GOT3 (cell line): ENCODE data around the gene C3AR1.
A peak's percentile ranks its signal among the peaks of the same experiment; 100 is the strongest.
"Not testable (repeated sequence)": the region's sequence is repeated elsewhere in the genome, so short reads cannot be mapped to it uniquely, and the experiment has no call there.

Experiments used
- DNase-seq: peaks from one replicate; lab custom pipeline; 2025; ENCODE audit warnings: mixed read lengths; lab: John Stamatoyannopoulos, UW

C3AR1 gene

DNA sequence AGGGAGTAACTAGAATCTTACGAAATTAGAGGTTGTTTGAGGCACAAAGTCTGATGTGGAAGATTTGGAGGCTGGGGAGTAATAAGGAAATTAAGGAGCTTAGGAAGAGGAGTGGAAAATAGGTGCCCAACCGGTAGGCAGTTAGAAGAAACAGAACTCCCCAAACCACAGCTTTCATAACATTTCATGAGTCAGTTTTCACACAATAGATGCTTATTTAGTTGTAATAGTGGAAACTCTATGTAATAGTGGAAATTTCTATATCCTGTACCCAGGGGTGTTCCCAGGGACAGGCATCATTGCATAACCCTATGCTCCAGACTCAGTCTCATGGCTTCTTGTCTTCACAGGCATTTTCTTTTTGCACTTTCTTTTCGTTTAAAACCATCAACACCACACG is 8.3 kb downstream of the C3AR1 start:
- DNase-seq, result no peak

DNA sequence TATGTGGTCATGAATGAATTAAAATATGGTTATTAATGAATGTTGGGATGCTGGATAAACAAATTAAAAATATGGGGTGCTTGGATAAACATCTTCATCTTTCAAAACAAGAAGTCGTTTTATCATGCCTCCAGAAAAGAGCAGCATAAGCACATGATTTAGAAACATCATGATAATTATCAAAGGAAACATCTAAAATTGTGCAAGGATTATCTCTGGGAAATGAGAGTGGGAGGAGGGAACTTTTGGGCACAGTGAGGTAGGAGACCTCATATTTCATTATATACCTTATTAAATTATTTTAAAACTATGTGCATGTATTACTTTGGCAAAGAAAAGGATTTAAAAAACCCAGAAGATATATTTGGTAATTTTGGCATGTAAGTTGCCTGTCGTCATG is 8.9 kb downstream of the C3AR1 start:
- DNase-seq, result no peak

DNA sequence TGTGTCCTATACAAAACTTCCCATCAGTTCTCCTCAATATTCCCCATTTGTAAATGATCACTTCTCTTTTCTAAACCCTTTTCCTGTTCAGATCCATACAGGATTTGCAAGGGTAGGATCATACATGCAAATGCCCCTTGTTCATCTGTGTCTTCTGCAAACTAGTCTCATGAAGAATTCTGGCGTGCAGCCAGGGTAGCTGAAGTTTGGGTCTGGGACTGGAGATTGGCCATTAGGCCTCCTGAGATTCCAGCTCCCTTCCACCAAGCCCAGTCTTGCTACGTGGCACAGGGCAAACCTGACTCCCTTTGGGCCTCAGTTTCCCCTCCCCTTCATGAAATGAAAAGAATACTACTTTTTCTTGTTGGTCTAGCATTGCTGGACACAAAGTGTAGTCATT is 11.3 kb downstream of the C3AR1 start:
- no peak for DNase-seq

DNA sequence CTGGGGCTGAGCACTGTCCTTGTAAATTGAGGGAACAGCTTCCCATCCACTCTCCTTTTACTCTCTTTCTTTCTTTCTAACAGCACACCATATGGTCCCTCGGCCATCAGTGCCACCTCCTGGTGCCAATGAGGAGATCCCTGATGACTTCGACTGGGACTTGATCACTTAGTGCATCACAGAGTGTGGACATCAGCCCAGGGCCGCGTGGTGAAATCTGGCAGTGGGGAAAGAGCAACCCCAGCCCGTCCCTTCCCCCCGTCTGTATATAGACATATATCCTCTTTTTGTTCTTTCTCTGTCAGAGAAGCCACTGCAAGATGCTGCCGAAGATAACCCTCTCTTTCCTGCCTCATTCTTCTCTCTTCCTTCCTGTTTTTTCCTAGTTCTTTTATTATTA is 13.5 kb downstream of the C3AR1 start:
- no peak for DNase-seq

DNA sequence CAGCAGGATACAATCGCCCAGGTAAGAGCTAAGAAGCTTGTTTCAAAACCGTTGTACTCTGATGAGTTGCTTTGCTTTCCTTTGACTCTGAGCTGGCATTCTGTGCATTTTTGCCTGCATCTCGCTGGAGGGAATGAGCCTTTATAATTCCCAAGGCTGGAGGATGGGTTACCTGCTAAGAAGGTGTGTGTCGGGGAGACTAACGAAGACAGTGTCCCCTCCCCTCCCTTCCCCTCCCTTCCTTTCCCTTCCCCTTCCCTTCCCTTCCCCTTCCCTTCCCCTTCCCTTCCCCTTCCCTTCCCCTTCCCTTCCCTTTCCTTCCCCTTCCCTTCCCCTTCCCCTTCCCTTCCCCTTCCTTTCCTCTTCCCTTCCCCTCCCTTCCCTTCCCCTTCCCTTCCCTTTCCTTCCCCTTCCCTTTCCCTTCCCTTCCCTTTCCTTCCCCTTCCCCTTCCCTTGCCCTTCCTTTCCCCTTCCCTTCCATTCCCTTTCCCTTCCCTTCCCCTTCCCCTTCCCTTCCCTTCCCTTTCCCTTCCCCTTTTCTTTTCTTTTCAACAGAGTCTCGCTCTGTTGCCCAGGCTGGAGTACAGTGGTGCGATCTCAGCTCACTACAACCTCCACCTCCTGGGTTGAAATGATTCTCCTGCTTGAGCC is 15.4 kb downstream of the C3AR1 start:
- no peak for DNase-seq

DNA sequence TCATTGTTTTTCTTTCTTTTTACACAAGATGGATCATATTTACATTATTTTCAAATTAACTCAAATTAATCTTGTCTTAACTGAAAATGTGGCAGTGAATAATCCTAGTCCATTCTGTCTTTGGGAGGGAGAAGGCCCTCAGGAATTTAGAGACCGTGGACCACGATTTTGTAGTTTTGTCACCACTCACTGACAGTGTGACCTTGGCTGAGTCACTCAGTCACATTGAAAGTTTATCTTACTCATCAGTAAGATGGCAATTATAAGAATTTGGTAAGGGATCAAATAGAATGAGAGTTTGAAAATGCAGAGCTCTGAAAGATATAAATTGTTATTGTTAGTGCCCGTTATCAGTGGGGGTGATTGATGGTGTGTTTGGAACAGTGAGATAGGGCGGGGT is 17.3 kb downstream of the C3AR1 start:
- DNase-seq, result no peak

DNA sequence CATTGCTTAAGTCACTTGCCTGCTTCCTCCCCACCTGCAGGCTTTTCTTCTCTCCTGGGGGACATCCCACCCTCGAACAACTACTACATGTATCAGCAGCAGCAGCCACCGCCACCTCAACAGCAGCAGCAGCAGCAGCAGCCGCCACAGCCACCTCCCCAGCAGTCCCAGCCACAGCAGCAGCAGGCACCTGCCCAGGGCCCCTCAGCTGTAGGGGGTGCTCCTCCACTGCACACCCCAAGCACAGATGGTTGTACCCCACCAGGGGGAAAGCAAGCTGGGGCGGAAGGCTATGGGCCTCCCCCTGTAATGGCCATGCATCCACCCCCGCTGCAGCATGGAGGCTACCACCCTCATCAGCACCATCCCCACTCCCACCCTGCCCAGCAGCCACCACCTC is 18.3 kb downstream of the C3AR1 start:
- DNase-seq, result no peak

DNA sequence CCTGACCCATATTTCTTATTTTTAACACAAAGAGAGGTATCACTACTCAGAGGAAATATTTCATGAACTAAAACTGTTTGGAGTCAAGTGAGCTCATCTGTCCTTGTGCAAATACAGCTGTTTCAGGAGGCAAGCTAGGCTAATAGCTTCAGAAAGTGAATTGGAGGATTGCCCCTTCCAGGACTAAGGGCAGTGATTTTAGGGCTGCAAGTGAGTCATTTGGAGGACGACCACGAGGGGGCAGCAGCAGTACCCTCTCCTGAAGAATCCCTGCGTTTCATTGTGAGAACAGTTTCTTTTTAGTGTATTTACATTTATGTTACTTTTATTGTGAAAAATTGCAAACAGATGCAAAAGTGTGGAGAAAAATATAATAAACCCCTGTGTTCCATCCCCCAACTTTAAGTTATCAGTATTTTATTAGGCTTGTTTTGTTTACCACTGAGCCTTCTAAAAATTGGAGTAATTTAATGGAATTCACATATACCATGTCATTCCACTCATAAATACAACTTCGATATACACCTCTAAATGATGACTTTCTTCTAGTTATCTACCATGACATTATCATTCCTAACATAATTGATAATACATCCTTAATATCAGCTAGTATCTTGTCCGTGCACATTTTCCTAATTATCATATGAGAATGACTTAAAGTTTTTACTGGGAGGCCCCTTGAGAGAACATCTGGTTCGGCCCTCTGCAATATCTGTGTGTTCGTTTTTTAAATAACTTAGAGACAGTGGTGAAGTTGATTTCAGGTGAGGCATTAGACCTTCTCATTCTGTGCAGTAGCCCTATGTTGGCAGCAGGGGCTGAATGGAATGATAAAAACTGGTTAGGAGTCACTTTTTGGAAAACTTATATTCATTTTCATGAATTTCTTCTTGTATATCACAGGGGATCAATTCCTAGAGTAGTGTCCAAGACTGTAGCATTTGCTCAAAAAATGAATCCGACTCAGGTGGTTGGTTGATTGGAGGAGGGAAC is 19.9 kb downstream of the C3AR1 start:
- DNase-seq, result peak; percentile 40

DNA sequence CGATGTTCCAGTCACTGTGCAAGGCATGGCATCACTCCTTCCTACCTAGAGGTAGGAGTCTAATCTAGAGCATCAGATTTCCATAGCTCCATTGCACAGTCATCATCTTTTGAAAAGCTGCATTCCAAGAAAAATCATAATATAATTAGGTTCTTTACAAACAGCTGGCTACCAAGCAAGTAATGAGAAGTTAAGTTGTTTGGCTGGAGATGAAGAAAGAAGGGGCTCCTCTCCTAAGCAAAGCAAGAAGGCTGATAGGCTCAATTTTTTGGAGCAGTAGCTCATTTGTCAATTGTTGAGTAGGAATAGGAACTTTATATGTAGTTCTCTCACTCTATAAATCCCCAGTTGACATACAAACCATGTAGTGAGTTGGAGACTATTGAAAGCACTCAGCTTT is 25.4 kb downstream of the C3AR1 start:
- no peak for DNase-seq

DNA sequence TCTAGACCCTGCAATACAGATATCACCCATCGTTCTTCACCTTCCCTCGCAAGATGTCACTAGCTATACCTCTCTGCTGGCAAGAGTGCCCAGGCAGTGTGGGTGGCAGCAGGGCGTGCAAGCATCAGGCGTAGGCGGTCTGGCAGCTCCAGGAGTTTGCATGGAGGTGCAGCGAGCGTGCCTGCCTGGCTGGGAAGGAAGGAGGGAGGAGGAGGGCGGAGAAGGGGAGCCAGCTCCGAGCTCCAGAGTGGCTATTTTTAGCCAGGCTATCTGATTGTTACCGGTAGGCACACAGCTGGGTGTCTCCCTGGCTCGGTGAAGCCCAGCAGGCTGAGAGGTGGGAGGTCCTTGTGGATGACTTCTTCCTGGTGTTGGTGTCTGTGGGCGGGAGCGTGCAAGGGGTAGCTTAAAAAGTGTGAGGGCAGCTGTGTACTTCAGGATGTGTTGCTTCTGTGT is 27.5 kb downstream of the C3AR1 start:
- no peak for DNase-seq

DNA sequence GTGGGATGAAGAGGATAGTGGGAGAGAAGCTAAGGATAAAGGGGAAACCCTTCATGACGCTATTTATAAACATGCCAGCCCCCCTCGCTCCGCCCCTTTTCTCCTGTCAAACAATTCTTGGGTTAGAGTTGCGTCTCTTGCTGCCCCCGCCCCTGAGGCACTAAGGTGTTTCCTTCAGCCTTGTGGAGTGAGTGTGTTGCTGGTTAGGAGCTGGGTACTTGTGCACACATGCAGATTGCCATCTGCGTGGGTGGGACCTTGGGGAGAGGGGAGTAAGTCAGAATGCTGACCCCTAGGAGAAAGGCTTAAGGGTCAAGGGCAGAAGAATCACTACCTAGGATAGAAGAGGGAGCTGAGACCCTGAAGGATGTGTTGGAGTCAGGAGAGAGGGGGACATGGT is 28.2 kb downstream of the C3AR1 start:
- DNase-seq, result no peak

DNA sequence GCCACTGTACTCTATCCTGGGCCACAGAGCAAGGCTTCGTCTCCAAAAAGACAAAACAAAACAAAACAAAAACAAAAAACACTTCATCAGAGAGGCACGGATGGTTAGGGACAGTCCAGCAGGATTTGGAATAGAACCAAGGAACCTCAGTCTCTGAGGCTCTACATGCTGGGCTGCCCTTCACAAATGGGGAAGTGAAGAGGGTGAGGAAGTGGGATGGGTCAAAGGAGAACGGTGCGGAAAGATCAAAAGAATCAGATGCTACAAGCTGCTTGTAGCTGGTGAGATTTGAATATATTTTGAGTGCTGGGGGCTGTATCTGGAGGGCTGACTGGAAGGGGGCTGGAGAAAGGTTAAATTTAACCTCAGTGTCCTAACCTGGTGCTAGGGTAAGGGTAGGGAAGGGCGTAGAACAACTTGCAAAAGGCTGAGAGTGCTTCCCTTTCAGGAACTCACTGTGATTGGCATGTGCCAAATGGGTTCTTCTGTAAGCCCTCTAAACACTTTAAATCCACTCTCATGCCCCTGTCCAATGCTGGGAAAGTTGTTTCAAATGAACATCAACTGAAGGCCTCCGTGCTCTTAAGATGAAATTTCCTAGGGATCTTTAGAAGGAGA is 29.0 kb downstream of the C3AR1 start:
- no peak for DNase-seq

DNA sequence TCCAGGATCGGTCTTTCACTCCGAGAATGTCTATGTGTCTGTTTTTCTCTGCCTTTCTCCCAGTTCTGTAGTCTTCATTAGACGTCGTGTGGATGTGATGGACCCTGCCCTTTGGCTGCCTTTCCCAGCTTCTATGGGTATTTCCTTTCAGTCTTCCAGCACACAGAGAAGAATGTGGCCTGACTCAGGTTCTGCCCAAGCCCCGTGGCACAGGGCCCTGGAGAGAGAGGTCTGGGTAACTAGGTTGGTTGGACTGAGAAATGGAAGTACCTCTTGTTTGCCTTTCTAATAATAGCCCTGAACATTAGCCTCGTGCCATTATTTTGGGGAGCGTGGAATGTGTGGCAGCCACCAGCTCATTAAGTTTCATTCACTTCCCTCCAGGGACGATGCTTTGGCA is 29.8 kb downstream of the C3AR1 start:
- DNase-seq, result no peak

DNA sequence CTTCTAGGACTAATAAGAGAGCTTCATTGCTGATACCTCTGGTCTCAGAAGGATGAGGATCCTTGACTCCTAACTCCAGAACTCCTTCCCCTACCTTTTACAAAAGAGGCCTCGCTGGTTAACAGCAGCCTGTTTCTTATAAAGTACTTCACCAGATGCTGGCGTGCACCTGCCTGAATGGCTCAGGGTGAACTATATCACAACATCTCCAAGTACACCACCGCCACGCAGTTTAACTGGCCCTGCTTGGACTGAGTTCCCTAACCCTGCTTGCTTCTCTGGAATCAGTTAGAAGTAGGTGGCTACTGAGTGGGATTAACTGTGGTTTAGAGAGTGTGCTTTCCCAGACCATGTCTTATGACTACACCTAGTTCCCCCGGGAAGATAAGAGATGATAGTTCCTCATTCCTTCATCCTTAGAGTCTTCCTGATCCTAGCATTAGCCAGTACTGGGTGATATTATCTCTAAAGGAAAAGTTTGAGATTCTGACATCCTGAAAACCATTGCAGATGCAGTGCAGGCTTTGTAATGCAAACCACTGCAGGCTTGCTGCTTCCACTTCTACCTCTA is 30.6 kb downstream of the C3AR1 start:
- no peak for DNase-seq

DNA sequence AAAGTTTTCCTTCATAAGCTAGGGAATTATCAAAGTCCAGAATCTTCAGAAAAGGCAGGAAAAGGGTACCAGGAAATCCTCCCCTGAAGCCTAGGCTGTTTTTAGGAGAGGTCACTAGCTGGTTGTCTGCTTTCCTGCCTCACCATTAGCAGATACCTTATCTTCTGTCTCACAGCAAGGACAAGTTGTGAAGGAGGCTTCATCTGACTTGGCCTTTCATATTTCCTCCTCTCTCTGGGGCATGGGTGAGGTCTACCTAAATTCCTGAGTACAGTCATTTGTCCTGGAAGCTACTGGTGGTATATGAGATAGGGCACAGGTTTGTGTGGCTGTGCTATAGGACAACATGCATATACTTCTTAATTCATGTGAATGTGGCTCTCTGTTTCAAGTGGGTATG is 31.4 kb downstream of the C3AR1 start:
- DNase-seq, result no peak

DNA sequence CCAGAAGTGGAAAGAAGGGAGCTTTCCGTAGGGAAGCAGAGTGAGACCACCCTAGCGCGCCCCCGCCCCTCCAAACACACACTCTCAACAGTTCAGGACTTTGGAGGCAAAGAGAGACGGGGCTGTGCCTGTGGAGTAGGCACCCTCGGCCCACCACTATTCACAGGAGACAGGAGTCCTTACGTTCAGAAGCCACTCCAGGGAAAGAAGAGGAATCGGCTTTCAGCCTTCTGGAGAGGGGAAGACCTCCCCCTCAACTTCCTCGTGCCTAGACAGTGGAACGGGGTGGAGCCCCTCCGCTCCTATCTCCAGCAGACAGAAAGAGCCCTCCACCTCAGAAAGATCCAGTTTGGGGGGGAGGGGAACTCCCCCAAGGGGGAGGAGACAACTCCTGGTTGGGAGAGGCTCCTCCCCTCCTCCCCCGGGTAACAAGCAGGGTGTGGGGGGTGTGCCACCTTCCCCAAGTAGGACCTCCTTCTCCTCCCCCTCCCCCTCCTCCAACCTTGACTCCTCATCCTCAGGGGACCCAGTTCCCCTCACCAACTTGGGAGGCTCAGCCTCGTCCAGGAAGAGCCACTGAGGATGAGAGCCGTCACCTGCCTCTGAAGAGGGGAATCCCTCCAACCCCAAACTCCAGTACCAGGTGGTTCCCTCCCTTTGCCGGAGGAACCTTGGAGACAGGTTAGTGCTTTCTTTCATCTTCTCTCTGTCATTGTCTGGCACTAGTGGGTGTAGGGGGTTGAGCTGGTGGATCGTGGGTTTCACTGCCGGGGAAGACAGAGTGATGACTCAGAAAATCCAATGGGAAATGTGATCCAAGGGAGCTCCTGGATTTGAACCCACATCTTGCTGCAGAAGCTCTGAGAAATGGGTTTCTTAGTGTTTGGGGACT is 32.8 kb downstream of the C3AR1 start:
- no peak for DNase-seq

DNA sequence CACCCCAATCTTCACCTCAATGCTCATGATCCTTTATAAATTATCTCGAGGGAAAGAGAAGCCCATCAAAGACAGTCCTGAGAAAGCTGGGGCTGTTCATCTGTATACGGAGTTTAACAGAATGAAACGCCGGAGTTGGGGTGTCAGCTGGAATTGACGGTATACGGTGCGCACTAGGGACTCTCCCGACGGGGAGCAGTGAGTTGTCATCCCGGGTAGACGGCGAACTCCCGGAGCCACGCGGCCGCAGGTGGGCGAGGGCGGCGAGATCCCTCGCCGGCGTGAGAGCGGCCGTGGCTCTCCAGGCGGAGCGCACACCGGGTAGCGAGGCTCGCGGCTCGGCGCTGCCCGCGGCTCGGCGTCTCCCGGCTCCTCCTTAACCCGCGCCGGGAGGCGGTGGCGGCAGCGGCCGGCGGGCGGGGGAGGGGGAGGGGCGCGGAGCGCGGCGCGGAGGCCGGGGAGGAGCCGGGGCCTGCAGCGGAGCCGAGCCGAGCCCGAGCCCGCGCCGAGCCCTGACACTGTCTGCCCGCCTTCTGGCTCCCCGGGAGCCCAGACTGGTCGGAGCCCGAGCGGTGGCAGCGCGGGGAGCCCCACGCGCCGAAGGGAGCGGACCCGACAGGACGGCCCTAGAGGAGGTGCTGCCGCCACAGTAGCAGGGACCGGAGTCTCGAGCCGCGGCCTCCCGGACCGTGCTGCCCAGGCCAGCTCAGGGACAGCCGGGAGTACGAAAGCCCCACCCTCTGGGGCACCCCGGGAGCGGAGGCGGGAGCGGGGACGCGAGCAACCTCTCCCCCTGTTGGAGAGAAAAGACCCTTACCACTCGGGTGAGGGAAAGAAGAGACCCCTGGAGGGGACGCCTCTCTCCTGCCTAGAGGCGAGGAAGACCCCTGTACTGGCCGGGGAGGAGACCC is 33.7 kb downstream of the C3AR1 start, which contains the start of gene FOXJ2:
Gene FOXJ2 (plus strand): TSS at position 475 of the 911 bp plus-strand sequence. CDS start 7,117 bp downstream, outside the sequence.
- peak; percentile 16 for DNase-seq

DNA sequence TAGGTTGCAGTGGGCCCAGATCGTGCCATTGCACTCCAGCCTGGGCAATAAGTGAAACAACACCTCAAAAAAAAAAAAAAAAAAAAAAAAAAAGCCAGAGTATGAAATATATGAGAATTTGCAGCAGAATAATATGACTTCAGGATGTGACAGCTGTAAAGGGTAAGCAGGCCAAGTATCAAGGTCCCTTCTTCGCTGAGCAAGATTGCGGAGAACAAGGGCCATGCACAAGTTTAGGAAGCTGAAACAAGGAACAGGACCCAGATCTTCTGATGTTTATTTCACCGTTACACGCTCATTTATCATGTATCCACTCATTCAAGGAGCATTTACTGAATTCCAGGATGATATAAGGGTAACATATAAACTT is 34.3 kb downstream of the C3AR1 start:
- DNase-seq, result no peak

DNA sequence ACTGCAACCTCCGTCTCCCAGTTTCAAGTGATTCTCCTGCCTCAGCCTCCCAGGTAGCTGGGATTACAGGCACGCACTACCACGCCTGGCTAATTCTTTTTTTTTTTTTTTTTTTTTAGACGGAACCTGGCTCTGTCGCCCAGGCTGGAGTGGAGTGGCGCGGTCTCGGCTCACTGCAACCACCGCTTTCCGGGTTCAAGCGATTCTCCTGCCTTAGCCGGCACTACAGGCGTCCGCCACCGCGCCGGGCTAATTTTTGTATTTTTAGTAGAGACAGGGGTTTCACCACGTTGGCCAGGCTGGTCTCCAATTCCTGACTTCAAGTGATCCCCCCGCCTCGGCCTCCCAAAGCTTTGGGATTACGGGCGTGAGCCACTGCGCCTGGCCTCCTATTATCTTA is 35.1 kb downstream of the C3AR1 start:
- not testable (repeated sequence) for DNase-seq

DNA sequence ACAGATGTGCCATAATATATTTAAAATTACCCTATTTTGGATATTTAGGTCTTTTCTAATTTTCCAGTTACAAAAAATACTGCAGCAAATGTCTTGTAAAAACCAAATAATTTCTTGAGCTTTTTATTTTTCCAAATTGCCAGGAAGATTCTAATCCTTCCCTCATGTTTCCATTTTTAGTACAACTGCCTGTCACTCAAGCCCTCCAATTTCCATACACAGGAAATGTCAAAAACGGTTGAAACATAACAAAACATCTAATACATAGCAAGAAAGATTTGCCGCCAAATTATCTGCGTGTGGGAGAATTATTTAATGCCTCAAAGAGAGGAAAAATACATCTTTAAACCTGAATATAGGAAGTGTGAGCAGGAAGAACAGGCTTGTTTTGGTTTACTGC is 36.0 kb downstream of the C3AR1 start:
- DNase-seq, result no peak
